B cell (primary cell): Measurements from ENCODE around the gene P2RY14.

Experiments used
- CTCF ChIP-seq: fragments of 200-600 bp; IDR thresholded peaks from one replicate; pipeline ENCODE4 v1.8.0; 2022; ENCODE audit warnings: antibody characterized with exemption, mild to moderate bottlenecking
- EZH2 ChIP-seq: IDR thresholded peaks from 2 replicates; pipeline ENCODE4 v1.6.1; 2012; ENCODE audit warnings: borderline replicate concordance, low read depth, mild to moderate bottlenecking, moderate library complexity, low read length; ENCODE audit not compliant: insufficient read depth, poor library complexity, severe bottlenecking

GRCh38 chr3:151305775-151306151, 27.4 kb upstream of the P2RY14 start:
- no peak for TF ChIP-seq CTCF
- no peak for TF ChIP-seq EZH2
